Measurements from ENCODE around the gene SEMA3E.

SEMA3E gene

DNA sequence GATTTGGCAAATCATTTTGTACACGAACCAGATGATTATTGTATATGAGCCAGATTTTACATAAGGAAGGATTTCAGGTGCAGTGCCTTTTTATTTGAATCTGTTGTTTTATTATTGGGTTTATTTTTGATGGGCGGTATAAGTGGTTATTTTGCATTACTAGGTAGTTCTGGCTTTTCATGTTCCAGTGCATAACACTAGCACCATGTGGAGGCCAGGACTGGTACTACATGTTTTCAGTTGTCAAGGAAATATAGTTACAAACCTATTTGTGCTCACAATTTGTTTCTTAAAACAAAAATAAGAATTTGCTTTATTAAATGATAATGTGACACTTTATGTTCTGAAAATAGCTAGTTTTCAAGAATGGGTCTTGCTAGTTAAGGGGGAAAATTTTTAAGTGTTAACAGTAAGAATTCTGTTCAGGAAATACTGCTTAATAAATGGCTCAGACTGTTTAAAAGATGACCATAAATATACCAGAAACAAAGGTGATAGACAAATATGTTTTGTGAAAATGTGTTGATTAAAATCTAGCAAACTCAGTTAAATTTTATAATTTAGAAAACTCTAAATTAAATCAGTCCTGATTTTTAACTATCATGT lies 7.1 kb upstream of the SEMA3E start:
- TF ChIP-seq, protein P1, sequence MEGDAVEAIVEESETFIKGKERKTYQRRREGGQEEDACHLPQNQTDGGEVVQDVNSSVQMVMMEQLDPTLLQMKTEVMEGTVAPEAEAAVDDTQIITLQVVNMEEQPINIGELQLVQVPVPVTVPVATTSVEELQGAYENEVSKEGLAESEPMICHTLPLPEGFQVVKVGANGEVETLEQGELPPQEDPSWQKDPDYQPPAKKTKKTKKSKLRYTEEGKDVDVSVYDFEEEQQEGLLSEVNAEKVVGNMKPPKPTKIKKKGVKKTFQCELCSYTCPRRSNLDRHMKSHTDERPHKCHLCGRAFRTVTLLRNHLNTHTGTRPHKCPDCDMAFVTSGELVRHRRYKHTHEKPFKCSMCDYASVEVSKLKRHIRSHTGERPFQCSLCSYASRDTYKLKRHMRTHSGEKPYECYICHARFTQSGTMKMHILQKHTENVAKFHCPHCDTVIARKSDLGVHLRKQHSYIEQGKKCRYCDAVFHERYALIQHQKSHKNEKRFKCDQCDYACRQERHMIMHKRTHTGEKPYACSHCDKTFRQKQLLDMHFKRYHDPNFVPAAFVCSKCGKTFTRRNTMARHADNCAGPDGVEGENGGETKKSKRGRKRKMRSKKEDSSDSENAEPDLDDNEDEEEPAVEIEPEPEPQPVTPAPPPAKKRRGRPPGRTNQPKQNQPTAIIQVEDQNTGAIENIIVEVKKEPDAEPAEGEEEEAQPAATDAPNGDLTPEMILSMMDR (IDR thresholded peaks at IDR 0.05): peak; percentile 95; the same call in 1 of the 2 replicates

- TF ChIP-seq, protein P1 (IDR thresholded peaks at IDR 0.05): no peak
Observed at GRCh38 chr7:83652481-83652880, 3.5 kb upstream of the SEMA3E start.

DNA sequence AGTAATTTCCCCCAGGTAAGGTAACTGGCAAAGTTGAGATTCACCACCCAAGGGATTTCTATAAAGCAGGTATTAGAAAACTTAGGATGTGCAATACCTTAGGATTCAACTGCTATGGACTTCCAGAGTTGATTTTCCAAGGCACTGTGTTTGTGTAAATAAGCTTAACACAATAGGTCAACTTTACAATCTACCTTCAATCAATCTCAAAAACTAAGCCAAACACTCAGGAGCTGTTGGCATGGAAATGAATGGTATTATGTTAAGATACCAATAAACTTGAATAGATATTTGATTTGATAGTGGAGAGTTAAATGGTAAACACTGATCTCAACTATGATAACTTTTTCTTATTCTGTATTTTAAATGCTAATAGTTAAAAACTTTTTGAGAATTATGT lies 762 bp upstream of the SEMA3E start:
- TF ChIP-seq, protein P1 (IDR thresholded peaks at IDR 0.05): no peak

DNA sequence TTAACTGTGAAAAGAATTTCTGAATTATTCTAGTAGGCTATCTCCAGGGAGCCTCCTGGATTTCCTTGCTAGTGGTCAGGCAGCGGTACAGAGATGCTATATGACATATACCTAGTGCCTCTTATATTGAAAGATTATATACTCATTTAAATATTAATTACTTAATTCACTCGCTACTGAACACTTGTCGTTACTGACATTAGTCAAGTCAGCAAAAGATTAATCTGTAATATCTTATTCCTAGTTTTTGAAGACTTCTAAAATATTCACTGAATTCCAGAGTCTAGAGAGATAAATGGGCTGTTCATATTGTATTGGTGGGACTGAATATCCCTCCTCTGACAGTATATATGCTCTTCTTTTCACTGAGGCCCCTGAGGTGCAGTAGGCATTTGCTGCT lies 2.9 kb downstream of the SEMA3E start:
- TF ChIP-seq, protein P1 (IDR thresholded peaks at IDR 0.05): no peak

GRCh38 chr7:83643739-83644138 lies 5.2 kb downstream of the SEMA3E start:
- TF ChIP-seq, protein P1 (IDR thresholded peaks at IDR 0.05): no peak

DNA sequence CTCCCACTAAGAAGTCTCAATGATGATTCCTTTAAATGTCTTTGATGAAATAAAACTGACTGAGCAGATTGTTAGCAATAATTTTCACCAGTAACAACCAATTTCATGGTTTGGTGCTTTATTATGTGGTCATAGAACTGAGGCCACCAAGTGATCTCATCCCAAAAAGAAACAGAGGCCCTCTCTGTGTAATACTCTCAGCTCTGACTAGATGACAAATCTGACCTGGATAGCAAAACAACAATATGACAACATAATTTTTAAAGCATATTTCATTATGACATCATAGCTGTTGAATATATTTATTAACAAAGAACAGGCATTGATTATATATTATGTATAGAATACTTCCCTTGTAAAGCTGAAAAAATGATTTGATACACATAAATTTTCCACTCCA lies 5.9 kb downstream of the SEMA3E start:
- TF ChIP-seq, protein P1 (IDR thresholded peaks at IDR 0.05): no peak

- TF ChIP-seq, protein P1 (IDR thresholded peaks at IDR 0.05): no peak
Observed at GRCh38 chr7:83640731-83641537, 8.0 kb downstream of the SEMA3E start.
